NCI-H2171 (cell line): ENCODE results near the gene KSR1.
"Not testable (repeated sequence)": the region's sequence is repeated elsewhere in the genome, so short reads cannot be mapped to it uniquely, and the experiment has no call there.

Experiments used
- DNase-seq: peaks from one replicate; lab custom pipeline; 2025; lab: John Stamatoyannopoulos, UW

Gene KSR1

DNA sequence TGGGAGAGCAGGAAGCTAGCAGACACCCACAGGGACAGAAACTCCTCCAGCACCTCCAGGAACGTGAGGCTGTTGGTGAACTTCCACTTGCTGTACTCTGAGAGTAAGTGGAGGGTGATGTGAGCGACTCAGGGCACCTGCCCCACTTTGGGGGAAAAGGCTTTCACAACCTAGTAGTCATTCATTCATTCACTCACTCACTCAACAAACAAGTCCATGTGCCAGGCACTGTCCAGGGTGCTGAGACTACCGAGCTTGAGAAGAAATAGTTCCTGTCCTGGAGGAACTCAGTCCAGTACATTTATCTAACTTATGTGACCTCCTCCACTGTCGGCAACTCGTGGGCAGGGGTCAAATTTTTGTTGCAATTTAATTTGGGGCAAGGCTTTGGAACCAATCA, 201.4 kb downstream of the KSR1 start:
- DNase-seq = no peak

DNA sequence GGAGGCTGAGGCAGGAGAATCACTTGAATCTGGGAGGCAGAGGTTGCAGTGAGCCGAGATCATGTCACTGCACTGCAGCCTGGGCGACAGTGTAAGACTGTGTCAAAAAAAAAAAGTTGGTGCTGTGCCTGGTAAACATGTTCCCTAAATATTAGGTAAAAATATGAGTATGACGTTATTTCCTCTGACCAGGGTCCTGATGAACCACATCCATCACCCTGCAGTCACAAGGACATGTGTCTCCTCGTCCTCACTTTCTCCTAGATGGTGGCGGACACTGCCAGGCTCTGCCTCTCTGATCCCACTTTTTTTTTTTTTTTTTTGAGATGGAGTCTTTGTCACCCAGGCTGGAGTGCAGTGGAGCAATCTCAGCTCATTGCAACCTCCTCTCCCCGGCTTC, 203.4 kb downstream of the KSR1 start:
- DNase-seq = no peak

DNA sequence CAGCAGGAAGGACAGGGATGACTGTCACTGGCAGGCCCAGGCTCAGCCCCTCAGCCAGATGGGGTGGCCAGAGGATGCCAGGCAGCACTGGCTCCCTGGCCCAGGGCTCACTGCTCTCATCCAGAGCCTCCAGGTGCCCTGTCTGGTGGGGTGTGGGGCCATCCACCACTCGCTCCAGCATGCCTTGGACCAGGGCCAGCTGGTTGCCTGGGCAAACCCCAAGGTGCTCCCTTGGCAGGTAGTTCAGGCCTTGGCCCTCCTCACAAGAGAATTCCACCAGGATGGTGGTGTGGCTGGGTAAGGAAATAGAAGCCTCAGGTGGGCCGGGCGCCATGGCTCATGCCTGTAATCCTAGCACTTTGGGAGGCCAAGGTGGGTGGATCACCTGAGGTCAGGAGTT, 204.2 kb downstream of the KSR1 start:
- no peak for DNase-seq

DNA sequence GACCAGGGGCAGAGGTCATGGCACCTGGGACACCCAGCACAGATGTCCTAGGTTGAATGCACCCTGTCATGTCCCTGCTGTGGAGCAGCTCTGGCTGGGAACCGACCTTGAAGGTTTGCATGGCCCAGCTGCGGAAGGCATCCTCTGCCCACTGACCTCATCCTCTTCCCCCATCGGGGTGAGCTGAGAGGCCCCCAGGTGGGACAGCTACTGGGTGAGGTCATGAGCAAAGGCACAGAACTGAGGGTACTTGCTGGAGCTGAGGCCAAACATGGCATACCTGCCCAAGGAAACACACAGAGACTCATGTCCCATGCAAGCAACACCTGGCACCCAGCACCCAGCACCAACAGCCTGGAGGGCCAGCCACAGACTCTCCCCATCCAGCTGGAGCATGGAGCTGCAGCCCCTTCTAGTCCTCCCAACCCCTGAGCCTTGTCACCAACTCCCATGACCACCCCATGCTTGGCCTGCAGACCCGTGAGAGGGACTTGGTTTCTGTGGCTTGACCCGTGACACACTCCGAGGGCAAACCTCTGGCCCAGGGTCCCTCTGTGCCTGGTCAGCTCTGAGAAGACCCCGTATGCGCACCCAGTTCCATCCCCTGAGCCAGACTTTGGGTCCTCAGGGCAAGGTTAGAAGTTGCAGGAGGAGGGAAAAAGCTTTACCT, 207.8 kb downstream of the KSR1 start:
- no peak for DNase-seq

DNA sequence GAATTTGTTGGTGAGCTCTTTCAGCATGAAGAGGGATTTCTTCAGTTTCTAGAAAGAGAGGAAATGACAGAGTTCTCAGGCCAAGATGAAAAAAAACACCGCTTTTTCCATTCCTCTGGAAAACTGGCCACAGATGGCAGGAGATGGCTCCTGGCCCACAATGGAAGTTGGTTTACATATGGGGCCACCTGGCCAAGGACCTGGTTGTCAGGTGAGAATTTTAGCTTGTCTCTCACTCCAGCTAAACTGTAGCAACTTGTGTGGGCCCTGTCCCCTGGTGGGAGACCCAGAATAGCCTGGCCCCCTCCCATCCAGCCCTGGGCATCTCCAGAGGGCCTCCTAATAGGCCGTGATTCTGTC, 208.3 kb downstream of the KSR1 start:
- DNase-seq = no peak

DNA sequence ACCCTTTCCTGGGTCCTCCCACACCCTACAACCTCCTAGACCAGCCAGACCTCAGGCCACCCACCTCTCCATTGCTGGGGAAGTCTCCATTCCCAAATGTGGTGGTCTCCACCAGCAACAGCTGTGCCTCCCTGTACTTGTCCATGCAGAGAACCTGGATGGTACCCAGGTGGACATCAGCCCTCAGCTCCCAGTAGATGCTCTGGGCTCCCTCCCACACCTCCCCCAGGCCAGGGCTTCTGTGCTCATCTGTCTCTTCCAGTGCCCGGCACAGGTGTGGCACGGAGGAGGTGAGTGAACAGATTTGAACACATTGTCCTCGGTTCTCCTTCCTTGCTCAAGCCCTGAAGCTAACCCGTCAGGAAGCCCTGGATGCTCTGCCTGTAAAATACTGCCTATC, 209.3 kb downstream of the KSR1 start:
- DNase-seq = no peak

DNA sequence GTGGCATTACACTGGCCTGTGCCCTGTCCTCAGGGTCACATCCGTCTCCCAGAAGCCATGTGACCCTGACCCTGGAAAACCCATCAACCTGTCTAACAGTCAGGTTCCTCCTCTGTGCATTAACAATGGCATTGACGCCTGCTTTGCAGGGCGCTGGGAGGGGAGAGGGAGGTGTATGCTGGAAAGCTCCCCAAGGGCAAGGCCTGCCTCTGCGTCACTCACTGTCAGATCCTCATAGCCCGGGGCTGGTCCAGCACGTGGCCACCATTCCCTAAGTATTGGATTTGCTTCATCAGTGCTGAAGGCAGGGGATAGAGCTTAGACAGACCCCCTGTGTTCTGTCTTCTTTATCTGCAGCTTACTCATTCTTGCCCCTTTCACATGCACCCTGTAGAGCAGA, 210.0 kb downstream of the KSR1 start:
- not testable (repeated sequence) for DNase-seq

DNA sequence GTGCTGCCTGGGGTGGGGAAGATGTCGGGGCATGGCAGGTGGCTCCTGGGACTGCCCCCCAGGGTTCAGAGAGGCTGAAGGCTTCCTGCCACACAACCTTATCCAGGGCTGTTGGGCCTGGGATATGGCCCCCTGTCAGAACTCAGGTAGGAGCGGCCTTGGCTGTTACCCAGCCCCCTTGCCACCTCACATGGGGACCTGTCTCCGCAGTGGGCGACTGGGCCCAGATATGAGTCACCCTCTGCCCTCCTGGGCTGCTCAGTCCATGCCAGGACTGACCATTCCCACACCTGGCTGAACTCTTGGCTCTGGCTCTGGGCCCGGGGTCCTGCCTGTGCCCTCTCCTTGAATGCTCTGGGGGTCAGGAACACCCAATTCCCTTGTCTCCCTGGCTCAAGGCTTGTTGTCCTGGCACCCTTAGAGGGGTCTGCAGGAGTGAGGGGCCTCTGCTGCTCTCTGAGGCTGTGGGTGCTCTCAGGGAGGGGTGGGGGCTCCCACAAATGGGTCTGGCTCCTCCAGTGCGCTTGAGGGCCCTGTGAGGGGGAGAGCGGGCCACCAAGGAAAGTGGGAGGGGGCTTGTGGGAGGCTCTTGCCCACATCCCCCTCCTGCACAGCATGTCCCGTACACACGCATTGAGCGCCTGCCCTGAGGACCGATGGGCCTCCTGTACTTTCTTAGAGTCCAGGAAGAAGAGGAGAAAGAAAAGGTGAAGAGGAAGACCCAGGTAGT, 210.7 kb downstream of the KSR1 start:
- no peak for DNase-seq

DNA sequence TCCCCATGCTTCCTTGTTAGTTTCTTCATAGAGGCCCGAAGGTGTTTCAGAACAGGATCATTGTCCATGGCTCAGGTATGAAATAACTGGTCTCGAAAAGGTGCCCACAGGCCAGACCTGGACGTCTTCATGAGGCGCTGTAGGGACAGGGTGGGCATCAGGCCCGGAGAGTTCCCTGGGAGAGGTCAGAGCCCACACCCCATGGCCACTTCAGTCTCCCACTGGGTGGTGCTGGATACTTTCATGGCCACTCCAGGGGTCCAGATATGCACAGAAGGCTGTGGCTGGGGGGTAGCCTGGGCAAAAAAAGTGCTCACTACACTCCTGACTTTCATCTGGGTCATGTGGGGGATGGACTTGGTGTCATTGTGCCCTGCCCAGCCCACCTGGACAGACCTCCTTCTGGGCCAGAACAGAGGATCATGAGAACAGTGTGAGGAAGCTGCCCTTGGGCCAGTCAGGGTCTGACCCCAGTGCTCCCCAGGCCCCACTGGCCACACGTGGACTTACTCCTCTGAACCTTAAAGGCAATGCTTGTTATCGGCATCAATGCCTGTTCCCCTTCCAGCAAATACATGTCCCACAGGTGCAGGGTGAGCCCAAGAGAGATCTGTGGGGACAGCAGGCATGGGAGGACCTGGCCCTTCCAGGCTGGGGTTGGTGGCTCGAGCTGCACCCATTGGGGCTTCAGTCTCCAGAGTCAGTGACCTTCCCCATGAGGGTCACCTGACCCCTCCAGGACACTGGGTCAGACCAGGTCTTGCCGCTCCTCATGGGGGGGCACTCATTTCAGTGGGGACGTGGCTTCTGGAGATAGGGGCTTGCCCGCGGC, 211.6 kb downstream of the KSR1 start:
- no peak for DNase-seq

DNA sequence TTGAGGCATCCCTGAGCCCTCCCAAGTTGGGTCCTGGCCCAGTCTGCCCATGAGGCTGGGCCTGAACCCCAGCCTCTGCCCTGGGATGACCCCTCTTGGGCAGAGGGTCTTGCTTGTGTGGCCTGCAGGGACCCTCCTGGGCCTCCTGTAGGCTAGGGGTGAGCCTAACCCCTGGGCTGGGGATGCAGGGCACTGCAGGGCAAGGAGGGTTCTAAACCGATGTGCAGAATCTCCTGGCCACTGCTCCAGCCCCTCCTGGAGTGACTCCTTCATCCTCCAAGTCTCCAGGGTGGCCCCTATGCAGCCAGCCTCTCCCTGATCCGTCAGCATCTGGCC, 212.2 kb downstream of the KSR1 start:
- DNase-seq = no peak

DNA sequence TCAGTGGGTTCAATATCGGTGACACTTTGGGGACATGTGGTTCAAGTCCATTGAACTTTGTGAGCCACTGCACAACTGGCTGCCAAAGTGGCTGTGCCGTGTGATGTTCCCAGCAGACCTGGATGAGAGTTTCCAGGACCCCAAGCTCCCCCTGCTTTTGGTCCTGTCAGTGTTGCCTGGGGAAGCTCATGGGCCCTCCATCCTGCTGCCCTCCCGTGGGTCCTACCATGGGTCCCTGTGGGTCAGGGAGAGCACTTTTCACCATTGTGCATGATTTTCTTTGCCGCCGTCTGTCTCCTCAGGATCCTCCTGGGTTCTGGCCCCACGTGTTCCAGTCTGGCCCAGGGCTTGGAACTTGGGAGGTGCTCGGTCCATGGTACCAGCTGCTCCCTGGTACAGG, 212.9 kb downstream of the KSR1 start:
- no peak for DNase-seq

DNA sequence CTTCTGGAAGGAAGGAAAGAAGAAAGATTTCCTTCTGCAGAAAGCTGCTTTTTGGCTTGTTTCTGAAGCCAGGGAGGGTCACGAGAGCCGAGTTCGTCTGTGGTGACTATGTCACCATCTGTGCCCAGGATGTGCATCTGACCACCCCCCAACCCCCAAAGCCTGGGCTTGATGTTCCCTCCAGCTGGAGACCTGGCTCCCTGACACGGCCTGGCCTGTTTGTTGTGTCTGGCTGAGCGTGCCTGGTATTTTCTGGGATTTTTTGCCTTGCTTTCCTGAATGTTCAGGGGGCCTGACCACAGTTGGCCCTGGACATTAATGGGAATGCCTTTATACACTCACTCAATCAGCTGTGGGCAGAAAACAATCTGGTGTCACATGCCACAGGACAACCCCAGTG, 213.6 kb downstream of the KSR1 start:
- DNase-seq = no peak

DNA sequence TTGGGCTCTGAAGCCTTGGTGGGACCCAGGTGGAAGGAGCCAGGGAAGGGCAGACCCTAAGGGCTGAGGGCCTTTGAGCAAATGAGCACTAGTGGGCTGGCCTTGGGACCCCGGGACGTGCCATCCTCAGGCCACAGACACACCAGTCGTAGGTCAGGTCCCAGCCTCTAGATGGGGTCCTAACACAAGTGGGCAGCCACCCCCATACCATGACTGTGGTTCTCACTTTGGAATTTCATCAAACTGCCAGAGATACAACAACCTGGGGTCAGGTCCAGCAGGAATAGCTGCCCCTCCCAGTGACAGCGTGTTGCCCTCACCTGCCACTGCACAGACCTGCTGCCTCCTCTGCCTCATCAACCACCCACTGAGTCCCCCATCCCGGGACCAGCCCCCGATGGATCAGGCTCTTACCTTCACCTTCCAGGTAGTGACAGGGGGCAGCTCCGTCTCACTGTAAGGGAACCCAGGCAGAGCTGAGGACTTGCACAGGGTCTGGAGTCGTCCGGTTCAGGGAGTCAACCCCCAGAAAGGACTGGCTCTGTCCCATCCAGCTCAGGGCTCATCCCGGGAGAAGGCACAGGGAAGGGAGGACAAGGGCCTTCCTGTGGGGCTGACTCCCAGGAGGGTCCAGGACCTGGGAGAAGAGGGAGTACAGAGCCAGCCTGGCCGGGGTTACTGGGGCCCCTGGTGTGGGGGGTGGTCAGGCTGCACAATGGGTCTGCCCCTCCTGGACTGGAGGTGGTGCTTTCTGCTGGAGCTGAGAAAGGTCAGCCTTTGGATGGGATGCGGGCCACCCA, 214.7 kb downstream of the KSR1 start:
- no peak for DNase-seq

DNA sequence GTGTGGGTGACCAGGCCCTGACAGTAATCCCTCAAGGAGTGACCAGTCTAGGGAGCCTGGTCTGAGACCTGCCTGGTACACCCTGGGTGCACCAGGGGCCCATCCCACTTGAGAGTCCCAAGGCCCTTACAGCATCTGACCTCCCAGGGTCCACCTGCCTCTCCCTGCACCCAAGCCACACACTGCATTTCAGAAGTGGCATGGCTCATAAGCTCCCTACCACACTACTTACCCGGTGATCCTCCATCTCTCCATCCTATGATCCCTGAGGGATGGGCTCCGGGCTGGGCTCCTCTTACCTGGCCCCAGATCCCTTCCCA, 215.3 kb downstream of the KSR1 start:
- DNase-seq = no peak

DNA sequence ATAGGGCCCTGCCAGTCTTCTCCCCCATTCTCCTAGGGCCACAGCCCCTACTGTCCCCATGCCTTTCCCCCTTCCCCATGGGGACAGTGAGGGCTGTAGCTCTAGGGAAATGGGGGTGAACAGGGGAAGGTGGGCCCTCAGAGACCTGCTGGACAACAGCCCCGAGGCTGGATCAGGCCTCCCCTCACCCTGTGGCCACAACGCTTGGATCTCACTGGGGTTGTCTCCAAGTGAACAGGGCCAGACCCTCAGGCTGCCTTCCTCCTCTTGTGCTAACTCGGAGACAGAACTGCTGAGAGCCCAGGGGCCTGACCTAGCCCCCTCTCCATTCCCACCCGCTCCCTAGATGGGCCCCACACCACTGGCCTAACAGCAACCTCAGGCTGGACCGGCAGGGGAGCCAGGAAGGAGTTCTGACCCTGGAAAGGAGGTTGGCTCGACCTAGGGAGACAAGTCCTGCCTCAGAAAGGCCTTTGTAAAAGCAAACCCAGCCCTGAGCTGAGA, 215.8 kb downstream of the KSR1 start:
- DNase-seq = not testable (repeated sequence)

DNA sequence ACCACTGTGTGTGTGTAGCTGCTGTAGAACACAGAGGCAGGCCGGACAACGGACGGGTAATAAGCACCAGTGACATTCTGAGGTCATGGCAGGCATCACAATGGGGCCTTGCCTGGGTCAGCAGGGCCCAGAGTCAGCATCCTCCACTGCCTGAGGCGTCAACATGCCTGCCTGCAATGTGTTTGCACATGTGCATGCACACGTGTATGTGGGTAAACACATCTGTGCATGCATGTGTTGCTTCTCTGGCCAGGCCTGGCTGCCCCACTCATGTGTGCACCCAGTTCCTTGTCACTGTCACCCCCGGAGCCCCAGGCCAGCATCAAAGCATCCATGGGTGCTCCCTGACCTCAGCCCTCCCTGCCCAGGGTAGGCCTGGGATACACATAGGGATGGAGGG, 218.1 kb downstream of the KSR1 start:
- no peak for DNase-seq
